ENCODE results near the gene PLCD1.

The PLCD1 gene

GRCh38 chr3:37979541-37980461 lies 49.6 kb downstream of the PLCD1 start:
- TF ChIP-seq, protein P1, sequence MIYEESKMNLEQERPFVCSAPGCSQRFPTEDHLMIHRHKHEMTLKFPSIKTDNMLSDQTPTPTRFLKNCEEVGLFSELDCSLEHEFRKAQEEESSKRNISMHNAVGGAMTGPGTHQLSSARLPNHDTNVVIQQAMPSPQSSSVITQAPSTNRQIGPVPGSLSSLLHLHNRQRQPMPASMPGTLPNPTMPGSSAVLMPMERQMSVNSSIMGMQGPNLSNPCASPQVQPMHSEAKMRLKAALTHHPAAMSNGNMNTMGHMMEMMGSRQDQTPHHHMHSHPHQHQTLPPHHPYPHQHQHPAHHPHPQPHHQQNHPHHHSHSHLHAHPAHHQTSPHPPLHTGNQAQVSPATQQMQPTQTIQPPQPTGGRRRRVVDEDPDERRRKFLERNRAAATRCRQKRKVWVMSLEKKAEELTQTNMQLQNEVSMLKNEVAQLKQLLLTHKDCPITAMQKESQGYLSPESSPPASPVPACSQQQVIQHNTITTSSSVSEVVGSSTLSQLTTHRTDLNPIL (CRISPR knock-in tag; IDR thresholded peaks at IDR 0.05; ENCODE audit: low read depth): no peak
- TF ChIP-seq BACH2 (CRISPR knock-in tag; IDR thresholded peaks at IDR 0.05; ENCODE audit: borderline replicate concordance): no peak
- TF ChIP-seq RARB (CRISPR knock-in tag; IDR thresholded peaks at IDR 0.05): no peak
- no peak for TF ChIP-seq CSRNP3 (CRISPR knock-in tag; IDR thresholded peaks at IDR 0.05)
- TF ChIP-seq ESRRG (CRISPR knock-in tag; IDR thresholded peaks at IDR 0.05): no peak
- TF ChIP-seq ZC3H10 (CRISPR knock-in tag; IDR thresholded peaks at IDR 0.05): no peak
- no peak for TF ChIP-seq PPARA (CRISPR knock-in tag; IDR thresholded peaks at IDR 0.05; ENCODE audit: borderline replicate concordance)
- no peak for TF ChIP-seq ZNF565 (CRISPR knock-in tag; conservative IDR thresholded peaks at IDR 0.05; ENCODE audit: low read depth)
- TF ChIP-seq ISL1 (CRISPR knock-in tag; IDR thresholded peaks at IDR 0.05): no peak
- TF ChIP-seq GLIS3 (CRISPR knock-in tag; IDR thresholded peaks at IDR 0.05): no peak
- no peak for TF ChIP-seq POU6F1 (CRISPR knock-in tag; IDR thresholded peaks at IDR 0.05; ENCODE audit: borderline replicate concordance, low read depth)
- no peak for TF ChIP-seq ZNF8 (CRISPR knock-in tag; IDR thresholded peaks at IDR 0.05)
- no peak for TF ChIP-seq TOX (CRISPR knock-in tag; IDR thresholded peaks at IDR 0.05; ENCODE audit: borderline replicate concordance)
- no peak for TF ChIP-seq PATZ1 (CRISPR knock-in tag; IDR thresholded peaks at IDR 0.05; ENCODE audit: borderline replicate concordance)
- no peak for ATAC-seq

GRCh38 chr3:37974121-37975083 lies 55.0 kb downstream of the PLCD1 start:
- ATAC-seq: peak; percentile 98
- TF ChIP-seq POU6F1 (CRISPR knock-in tag; IDR thresholded peaks at IDR 0.05; ENCODE audit: borderline replicate concordance, low read depth): no peak
- no peak for TF ChIP-seq CSDC2 (CRISPR knock-in tag; IDR thresholded peaks at IDR 0.05)
- no peak for TF ChIP-seq ZNF565 (CRISPR knock-in tag; conservative IDR thresholded peaks at IDR 0.05; ENCODE audit: low read depth)
- TF ChIP-seq, protein P2, sequence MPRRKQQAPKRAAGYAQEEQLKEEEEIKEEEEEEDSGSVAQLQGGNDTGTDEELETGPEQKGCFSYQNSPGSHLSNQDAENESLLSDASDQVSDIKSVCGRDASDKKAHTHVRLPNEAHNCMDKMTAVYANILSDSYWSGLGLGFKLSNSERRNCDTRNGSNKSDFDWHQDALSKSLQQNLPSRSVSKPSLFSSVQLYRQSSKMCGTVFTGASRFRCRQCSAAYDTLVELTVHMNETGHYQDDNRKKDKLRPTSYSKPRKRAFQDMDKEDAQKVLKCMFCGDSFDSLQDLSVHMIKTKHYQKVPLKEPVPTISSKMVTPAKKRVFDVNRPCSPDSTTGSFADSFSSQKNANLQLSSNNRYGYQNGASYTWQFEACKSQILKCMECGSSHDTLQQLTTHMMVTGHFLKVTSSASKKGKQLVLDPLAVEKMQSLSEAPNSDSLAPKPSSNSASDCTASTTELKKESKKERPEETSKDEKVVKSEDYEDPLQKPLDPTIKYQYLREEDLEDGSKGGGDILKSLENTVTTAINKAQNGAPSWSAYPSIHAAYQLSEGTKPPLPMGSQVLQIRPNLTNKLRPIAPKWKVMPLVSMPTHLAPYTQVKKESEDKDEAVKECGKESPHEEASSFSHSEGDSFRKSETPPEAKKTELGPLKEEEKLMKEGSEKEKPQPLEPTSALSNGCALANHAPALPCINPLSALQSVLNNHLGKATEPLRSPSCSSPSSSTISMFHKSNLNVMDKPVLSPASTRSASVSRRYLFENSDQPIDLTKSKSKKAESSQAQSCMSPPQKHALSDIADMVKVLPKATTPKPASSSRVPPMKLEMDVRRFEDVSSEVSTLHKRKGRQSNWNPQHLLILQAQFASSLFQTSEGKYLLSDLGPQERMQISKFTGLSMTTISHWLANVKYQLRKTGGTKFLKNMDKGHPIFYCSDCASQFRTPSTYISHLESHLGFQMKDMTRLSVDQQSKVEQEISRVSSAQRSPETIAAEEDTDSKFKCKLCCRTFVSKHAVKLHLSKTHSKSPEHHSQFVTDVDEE (CRISPR knock-in tag; IDR thresholded peaks at IDR 0.05): no peak
- no peak for TF ChIP-seq OSR1 (CRISPR knock-in tag; IDR thresholded peaks at IDR 0.05)
- no peak for TF ChIP-seq CSRNP3 (CRISPR knock-in tag; IDR thresholded peaks at IDR 0.05)
- TF ChIP-seq PPARA (CRISPR knock-in tag; IDR thresholded peaks at IDR 0.05; ENCODE audit: borderline replicate concordance): no peak
- no peak for TF ChIP-seq ZNF70 (CRISPR knock-in tag; IDR thresholded peaks at IDR 0.05)
- TF ChIP-seq BACH2 (CRISPR knock-in tag; IDR thresholded peaks at IDR 0.05; ENCODE audit: borderline replicate concordance): no peak
- TF ChIP-seq, protein P1 (CRISPR knock-in tag; IDR thresholded peaks at IDR 0.05; ENCODE audit: low read depth): no peak
- no peak for TF ChIP-seq ZFP30 (CRISPR knock-in tag; IDR thresholded peaks at IDR 0.05)
- no peak for TF ChIP-seq RARB (CRISPR knock-in tag; IDR thresholded peaks at IDR 0.05)
- TF ChIP-seq ARNTL (CRISPR knock-in tag; IDR thresholded peaks at IDR 0.05; ENCODE audit: borderline replicate concordance, low read depth): no peak
- TF ChIP-seq TCF4 (CRISPR knock-in tag; IDR thresholded peaks at IDR 0.05; ENCODE audit: borderline replicate concordance): no peak

Data from SK-N-SH treated with all-trans-retinoic acid at 6 μM for 48 hours (cell line).